GM21515 (cell line): ENCODE data around the gene AHCYL2.
"Not testable (repeated sequence)": the region's sequence is repeated elsewhere in the genome, so short reads cannot be mapped to it uniquely, and the experiment has no call there.

Experiments
- ATAC-seq: cut with Tn5 transposase; IDR thresholded peaks from one replicate; pipeline ENCODE4 v1.9.1; 2021; ENCODE audit not compliant: unreplicated experiment

AHCYL2 gene

DNA sequence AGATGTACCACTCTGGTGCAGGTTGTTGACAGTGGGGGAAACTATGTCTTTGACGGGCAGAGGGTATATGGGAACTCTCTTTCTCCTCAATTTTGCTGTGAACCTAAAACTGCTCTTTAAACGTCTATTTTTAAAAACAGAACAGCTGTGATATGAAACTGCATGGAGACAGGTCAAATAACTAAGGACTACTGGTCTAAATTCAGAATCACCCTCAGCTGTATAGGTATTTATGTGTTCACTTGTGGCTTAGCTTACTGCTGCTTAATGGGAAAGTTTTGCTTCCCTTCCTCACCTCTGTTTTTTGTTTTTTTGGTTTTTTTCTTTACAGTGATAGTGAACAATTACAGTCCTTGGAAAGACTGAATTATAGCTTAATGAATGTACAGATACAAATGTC lies 122.5 kb downstream of the AHCYL2 start:
- no peak for ATAC-seq

DNA sequence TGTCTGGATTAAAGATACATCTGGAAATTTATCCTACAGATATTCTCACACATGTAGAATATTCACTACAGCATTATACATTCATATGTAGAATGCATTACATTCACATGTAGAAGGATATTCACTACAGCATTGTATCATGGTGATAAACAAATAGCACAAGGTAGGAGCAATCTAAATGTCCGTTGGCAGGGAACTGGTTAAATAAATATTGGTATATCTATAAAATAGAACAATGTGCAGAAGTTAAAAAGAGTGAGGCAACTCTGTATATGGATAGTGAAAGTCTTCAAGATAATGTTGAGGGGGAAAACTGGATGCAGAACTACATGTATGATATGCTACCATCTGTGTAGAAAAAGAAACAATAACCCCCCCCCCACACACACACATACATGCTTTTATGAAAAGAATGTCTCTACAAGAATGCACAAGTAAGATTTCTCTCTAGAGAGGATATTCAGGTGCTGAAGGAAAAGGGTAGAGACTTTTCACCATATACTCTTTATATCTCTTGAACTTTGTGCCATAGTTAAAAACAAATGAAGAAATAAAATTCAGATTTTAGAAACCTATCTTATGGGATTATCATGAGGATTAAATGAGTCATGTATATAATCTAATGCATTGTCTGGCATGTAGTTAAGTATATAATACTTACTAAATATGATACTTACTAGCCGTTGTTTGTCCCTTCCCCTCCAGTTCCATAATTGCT lies 123.4 kb downstream of the AHCYL2 start:
- ATAC-seq: no peak

DNA sequence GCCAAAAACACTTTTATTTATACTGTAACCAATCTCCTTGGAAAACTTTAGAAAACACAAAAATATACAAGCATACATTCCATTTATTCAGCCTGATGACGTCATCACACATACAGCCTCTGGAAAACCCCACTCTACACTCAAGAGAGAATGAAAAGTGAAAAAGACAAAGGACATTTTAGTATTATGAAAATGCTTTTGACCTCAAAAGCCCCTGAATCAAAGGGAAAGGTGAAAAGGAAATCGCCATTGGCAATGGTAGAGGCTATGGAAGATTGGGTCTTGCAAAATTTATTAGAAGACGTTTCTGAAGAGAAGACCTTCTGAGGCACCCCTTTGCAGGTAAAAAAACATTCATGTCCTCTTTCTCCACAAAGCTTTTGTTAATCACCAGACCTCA lies 126.5 kb downstream of the AHCYL2 start:
- no peak for ATAC-seq

- not testable (repeated sequence) for ATAC-seq
These were observed 128.3 kb downstream of the AHCYL2 start for GRCh38 chr7:129353104-129353503.

- no peak for ATAC-seq
These were observed 129.8 kb downstream of the AHCYL2 start for GRCh38 chr7:129354428-129355157.

DNA sequence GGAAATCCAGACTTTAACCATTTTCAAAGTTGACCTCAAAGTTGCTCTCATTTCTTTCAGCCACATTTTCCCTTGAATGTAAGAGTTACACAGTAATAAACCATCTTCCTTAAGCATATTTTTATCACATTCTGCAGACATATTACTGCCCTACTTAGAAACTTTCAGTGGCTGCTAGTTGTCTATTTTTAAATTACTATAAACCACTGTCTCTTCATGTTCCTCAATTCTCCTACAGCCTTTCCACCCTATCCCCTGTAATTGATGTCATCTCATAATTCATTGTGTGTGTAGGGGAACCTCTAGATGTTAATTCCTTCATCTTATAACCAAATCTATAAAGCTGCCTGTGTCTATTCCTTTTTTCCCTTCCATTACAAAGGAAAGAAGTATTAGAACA lies 131.3 kb downstream of the AHCYL2 start:
- no peak for ATAC-seq

GRCh38 chr7:129359176-129359575 lies 134.3 kb downstream of the AHCYL2 start:
- ATAC-seq: no peak

DNA sequence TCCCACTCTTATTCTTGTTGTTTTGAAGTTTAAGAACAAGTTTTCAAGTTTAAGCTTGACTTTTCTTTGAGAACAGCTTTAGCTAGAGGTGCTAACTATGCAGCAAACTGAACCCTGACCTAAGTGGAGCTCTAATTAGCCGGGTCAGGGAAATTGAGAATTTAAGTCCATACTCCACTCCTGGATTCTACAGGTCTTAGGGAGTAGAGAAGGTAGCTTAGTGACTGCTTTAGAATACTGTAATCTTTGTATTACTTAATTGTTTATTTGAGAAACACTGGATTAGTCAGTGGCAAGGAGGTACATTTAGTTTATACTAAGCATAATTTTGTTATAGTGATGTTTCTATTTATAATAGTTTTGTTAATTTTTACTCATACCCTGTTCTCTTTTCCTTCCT lies 134.8 kb downstream of the AHCYL2 start:
- ATAC-seq: no peak

DNA sequence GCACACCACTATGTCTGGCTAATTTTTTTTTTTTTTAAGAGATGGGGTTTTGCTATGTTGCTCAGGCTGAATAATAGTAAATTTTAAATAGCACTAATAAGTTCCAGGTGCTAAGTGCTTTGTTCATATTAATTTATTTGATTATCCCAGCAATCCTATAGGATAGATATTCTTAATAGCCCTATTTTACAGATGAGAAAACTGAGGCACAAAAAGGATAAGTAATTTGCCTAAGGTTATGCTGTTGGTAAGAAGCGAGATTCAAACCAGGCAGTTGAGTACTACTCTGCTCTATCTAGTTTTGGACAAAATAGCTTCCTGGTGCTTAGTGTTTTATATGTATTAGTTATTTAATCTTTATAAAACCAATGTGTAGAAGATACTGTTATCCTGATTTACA lies 136.9 kb downstream of the AHCYL2 start:
- ATAC-seq: no peak

DNA sequence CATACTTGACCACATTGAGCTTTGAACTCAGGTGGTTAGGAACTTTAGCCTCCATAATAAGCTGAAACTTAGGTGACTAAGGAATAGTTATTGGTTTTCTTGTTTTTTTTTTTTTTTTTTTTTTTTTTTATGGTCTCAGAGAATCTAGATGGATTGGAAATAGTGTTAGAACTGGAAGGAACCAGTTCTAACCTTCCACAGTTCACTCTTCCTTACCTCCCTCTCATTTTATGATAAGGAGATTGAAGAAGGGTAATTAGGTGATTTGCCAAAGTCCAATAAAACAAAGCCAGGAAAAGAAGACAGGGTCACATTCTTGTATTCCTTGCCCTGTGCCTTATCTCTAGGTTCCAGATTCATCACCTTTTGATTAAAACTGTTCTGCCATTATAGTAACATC lies 137.7 kb downstream of the AHCYL2 start:
- no peak for ATAC-seq

DNA sequence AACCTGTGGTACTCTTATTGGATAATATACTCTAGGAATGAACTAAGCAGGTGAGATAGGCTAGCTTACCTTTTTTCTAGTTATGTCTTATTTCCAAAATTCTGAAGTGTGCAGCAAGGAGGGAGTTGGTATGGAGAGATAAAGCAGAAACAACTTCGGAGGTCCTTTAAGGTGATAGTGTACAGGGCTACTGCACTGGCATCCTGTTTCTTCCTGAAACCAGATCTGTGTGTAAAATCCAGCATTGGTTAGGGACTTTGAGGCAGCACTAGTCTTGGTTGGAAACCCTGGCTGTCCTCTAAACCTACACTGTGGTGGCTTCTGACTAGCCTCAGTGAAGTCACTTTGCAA lies 142.5 kb downstream of the AHCYL2 start:
- no peak for ATAC-seq

DNA sequence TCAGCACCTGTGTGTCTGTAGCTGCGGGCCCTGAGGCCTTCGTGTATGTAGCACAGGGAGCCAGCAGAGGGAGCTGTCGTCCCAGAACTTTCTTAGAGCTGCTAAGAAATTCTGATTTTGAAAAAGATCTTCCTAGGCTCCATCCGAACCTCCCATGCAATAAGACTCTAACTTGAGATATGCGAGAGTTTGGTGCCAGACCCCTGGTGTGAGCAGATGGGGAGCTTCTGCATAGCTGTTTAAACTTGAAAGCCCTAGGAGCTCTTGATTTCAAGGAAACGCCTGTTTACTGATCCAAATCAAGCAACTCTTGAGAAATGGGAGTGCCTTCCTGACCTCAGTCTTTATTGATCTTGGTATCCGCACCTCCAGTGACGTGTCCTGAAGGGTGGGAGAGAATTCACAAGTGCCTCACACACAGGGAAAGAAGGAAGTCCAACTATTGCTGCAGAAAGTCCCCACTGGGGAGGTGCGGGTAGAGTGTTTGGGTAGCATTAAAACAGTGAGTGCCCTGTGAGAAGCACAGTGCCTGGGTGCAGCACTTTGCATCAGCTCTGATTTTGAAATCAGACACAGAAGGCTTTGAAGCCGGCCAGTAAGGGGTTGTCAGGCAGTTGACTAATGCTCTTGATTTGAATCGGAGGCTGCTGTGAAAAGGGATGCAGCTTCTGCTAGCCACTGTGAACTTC lies 143.0 kb downstream of the AHCYL2 start:
- ATAC-seq: peak; percentile 60

- peak; percentile 37 for ATAC-seq
These were observed 143.7 kb downstream of the AHCYL2 start for GRCh38 chr7:129368389-129368986.

GRCh38 chr7:129369447-129369846 lies 144.6 kb downstream of the AHCYL2 start:
- ATAC-seq: not testable (repeated sequence)

- ATAC-seq: no peak
These were observed 146.0 kb downstream of the AHCYL2 start for GRCh38 chr7:129370812-129371211.

GRCh38 chr7:129371487-129371886 lies 146.7 kb downstream of the AHCYL2 start:
- ATAC-seq: no peak

- no peak for ATAC-seq
These were observed 149.0 kb downstream of the AHCYL2 start for GRCh38 chr7:129373651-129374428.

DNA sequence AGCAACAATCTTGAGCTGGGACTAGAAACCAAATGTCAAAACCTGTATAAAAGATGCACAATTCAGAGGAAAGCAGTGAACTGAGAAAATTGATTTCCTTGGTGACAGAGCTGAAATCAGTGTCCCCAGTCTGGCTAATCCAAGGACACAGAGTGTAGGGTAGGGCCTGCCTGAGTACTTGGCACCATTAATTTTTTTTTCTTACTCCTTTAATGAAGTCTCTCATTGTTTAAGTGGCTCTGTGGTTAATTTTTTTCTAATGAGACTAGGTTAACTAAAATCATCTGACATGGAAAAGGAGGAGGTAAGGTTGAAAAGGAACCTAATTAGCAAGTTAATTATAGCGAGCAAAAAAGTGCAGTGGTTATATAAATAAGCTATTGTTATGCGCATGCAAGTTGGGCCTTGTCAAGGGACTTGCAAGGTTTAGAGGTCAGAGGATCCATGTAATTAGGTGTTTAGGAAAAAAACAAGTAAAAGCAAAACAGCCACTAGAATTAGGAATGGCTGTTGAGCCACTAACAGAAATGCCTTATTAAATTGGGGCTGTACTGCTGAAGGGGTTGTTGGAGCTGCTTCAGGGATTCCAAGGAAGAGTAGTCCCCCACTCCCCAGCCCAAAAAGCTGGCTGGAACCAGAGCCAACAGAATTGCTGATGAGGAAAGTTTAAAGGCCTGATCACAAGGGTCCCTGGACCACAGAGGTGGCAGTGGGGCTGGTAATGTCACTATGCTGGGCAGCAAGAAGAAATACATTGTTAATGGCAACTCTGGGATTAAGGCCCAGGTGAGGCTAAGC lies 150.5 kb downstream of the AHCYL2 start:
- ATAC-seq: no peak

DNA sequence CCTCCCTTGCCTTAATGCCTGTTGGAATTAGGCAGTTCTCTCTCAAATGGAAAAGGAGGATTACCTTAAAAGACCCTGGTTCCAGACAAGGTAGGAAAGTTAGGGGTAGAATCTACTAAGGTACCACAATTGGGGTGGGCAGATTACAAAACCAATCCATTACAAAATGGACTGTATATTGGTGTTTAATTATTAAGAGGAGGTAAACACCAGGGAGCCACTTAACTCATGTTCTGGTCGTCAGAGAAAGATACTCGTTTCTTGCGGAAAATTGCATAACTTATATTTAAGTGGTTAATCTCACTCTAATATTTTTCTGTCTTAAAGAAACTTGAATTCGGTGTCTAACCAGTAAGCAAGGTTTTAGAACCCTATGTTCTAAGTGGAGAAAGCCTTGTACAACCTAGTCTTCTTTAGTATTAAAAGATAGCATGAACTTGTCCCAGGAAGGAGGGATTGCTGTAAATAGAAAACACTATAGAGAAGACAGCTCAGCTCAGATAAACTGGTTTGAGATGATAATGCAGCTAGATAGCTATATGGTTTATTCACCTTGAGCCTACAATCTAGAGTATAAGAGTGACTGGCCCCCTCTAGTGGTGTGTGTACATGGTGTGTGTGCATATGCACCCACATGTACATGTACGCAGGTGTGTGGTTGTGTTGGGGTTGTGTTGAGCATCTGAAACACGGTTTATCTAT lies 151.4 kb downstream of the AHCYL2 start:
- no peak for ATAC-seq
